Heart right ventricle (tissue), 16 donors: Measurements from ENCODE around the gene ATXN7. TPM values are rescaled to one million over a fixed set of nuclear protein-coding genes. Genes with fewer than 3 reads are reported as not detected.

Experiments
- ATAC-seq, 8 donors: fragments of 200-7000 bp; cut with Tn5 transposase; one replicate each; pipeline ENCODE4 v1.9.1; 2020; ENCODE audit warnings: mild to moderate bottlenecking in 8 of 8, moderate library complexity in 8 of 8, moderate number of reproducible peaks in 1 of 8
- DNase-seq, 2 donors: peaks; one replicate each; pipeline ENCODE4 v3.0.0-alpha.2; 2020
- H3K27ac ChIP-seq, 10 donors: fragments of 200-600 bp; sonication (generic) in 2 of 10; one replicate each; pipeline versions ENCODE4 v1.5.0 to v1.8.0; 2020 to 2022; ENCODE audit warnings: mild to moderate bottlenecking in 3 of 10
- H3K27me3 ChIP-seq, 7 donors: fragments of 200-600 bp; one replicate each; pipeline ENCODE4 v1.8.0; 2021 to 2022; ENCODE audit warnings: mild to moderate bottlenecking in 2 of 7
- H3K36me3 ChIP-seq, 9 donors: fragments of 200-600 bp; sonication (generic) in 1 of 9; one replicate each; pipeline versions ENCODE4 v1.5.0 to v1.8.0; 2020 to 2022; ENCODE audit warnings: mild to moderate bottlenecking in 2 of 9
- H3K4me1 ChIP-seq, 9 donors: fragments of 200-600 bp; sonication (generic) in 1 of 9; one replicate each; pipeline versions ENCODE4 v1.5.0 to v1.8.0; 2020 to 2022; ENCODE audit warnings: mild to moderate bottlenecking in 4 of 9
- H3K4me3 ChIP-seq, 10 donors: fragments of 200-600 bp; sonication (generic) in 2 of 10; one replicate each; pipeline versions ENCODE4 v1.5.0 to v1.8.0; 2020 to 2022; ENCODE audit warnings: mild to moderate bottlenecking in 7 of 10, moderate library complexity in 2 of 10
- H3K9me3 ChIP-seq, 11 donors: fragments of 200-600 bp in 10 of 11; sonication (generic) in 2 of 11; one replicate each; pipeline versions ENCODE4 v1.5.0 to v1.8.0; 2013 to 2022; ENCODE audit warnings: mild to moderate bottlenecking in 2 of 11, control low read depth in 1 of 11, moderate library complexity in 1 of 11
- CTCF ChIP-seq, 9 donors: fragments of 200-600 bp; sonication (generic) in 2 of 9; IDR thresholded peaks; one replicate each; pipeline versions ENCODE4 v1.5.0 to v1.8.0; 2021 to 2022; ENCODE audit warnings: antibody characterized with exemption in 9 of 9, mild to moderate bottlenecking in 5 of 9, moderate library complexity in 1 of 9
- WGBS, 2 donors: extraction: QIAGEN DNeasy Blood & Tissue Kit; methylation state at CpG; one replicate each; pipeline ENCODE4 v1.1.7; 2013; ENCODE audit warnings: inconsistent platforms in 1 of 2; 5-methylcytosine and 5-hydroxymethylcytosine counted together
- intact Hi-C, 10 donors: fragments of 100-400 bp; cut with DNase I; formaldehyde crosslinking; loops; one replicate each; pipeline versions ENCODE4 v1.11.1 to v1.14.2; 2022
- polyA plus RNA-seq, 2 donors: library from polyadenylated mRNA; stranded (reverse); fragments of 200-250 nt; gene quantifications; one replicate each; pipeline ENCODE4 v1.2.3, GENCODE V29; 2013
- total RNA-seq, 10 donors: library from RNA; stranded (reverse); fragmentation: NEBNext Ultra II Directional in 3 of 10; extraction: Animal tissue kit (Norgen Biotek cat#: 25700) in 3 of 10; gene quantifications; one replicate each; pipeline versions ENCODE4 v1.2.1 to v1.2.4, GENCODE V29; 2021 to 2023
- donor health status: Arrhythmogenic right ventricular cardiomyopathy.
- donor health status: ischemic (EF 13 %, LVEDD 7.1; RV severe dilation, severe dysfunction).
- donor health status: healthy with polysubstance abuse.
- donor health status: DM: no; HTN: yes; CAD: no.
- donor health status: DM: no; HTN: no; CAD: no.
- donor health status: ischemic (EF 25% LVEDD 6.9; RV normal size, moderate dysfunction).
- donor health status: ischemic (EF 25% LVEDD 5.7; RV mildly dilated, moderate dysfunction).
- donor health status: healthy.
- donor health status: DM: yes; HTN: yes; CAD: no.
- donor health status: Ischemic cardiomyopathy.
- donor health status: ischemic (EF 35%, LVEDD 5.7; RV mildly dilated, moderate dysfunction).
- donor health status: nonischemic (EF 11% LVEDD 7.7; RV severe dilation, severe dysfunction).
- donor health status: DM: yes; HTN: yes; CAD: no.
- donor health status: PGD.
- donor health status: ischemic (EF 29% LVEDD 5.4; RV normal size, mild dysfunction).
- donor health status: nonischemic (EF 23%, LVEDD 6.1; RV moderate dilation, normal function).

Gene ATXN7
- total and polyA plus RNA-seq, 12 donors, result 1.7 to 31.0 (median 19.6) TPM

DNA sequence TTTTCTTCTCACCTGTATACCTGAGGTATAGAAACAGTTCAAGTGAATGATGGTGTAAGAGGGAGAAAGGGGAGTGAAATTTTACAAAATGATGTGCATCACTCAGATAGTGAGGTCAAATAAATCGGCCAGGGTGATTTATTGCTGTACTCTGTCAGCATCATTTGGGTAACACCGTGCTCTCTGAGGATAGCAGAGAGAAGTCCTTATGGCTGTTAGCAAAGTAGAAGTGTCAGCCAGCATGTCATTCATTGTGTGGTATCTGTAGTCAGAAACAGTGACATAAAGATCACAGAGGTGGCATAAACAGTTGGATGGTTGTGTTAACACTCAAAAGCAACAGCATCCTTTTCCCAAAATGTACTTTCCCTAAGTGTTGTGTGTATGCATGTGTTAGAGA is 106.2 kb downstream of the ATXN7 start:
- Histone ChIP-seq H3K36me3 (peaks cover 0 to 14% (median 0%) of the 10 kb centered on the region in 9 donors), H3K27ac (peak overlapping the region in 1 of 10 donors; percentile 84), H3K4me3 (peak overlapping the region in 1 of 10 donors; percentile 47), H3K27me3 (no peaks in the 10 kb centered on the region), H3K4me1 (peaks cover 0 to 79% (median 66%) of the 10 kb centered on the region in 9 donors), H3K9me3 (no peaks in the 10 kb centered on the region)
- ATAC-seq (peak in 4 of 8 donors; percentile 23 to 83 (median 57)), DNase-seq (no peak)
- 38 to 44% methylated on average over 2 of the region's 2 CpGs for WGBS, 2 donors
- TF ChIP-seq CTCF (IDR thresholded peaks at IDR 0.05), result no peak
- intact Hi-C loops, result loop anchor here in 1 of 10 donors (10.0 kb wide), 1 partner anchor 55 kb away; the partner anchor contains the start of gene SCAANT1

GRCh38 chr3:63970631-63971475 is 107.2 kb downstream of the ATXN7 start:
- peak in 4 of 8 donors; percentile 21 to 71 (median 45) for ATAC-seq
- no peak for DNase-seq
- H3K4me1 ChIP-seq, result peaks cover 0 to 80% (median 66%) of the 10 kb centered on the region in 9 donors
- intact Hi-C loops, result no loop called here
- H3K27ac ChIP-seq, result peak overlapping the region in 3 of 10 donors; percentile 16 to 84 (median 38)
- 27 to 47% methylated on average over 11 of the region's 11 CpGs for WGBS, 2 donors
- no peak for TF ChIP-seq CTCF (IDR thresholded peaks at IDR 0.05)
- peaks cover 0 to 14% (median 0%) of the 10 kb centered on the region in 9 donors for H3K36me3 ChIP-seq
- H3K9me3 ChIP-seq, result no peaks in the 10 kb centered on the region
- no peak overlapping the region for H3K4me3 ChIP-seq
- H3K27me3 ChIP-seq, result no peaks in the 10 kb centered on the region

GRCh38 chr3:63972196-63972595 is 108.5 kb downstream of the ATXN7 start:
- H3K27me3 ChIP-seq, result no peaks in the 10 kb centered on the region
- no peak for TF ChIP-seq CTCF (IDR thresholded peaks at IDR 0.05)
- no peak for DNase-seq
- intact Hi-C loops, result no loop called here
- ATAC-seq, result no peak
- peaks cover 0 to 86% (median 71%) of the 10 kb centered on the region in 9 donors for H3K4me1 ChIP-seq
- H3K4me3 ChIP-seq, result no peak overlapping the region
- no peak overlapping the region for H3K27ac ChIP-seq
- H3K36me3 ChIP-seq, result peaks cover 0 to 14% (median 0%) of the 10 kb centered on the region in 9 donors
- 78 to 83% methylated on average over 2 of the region's 2 CpGs for WGBS, 2 donors
- H3K9me3 ChIP-seq, result no peaks in the 10 kb centered on the region

DNA sequence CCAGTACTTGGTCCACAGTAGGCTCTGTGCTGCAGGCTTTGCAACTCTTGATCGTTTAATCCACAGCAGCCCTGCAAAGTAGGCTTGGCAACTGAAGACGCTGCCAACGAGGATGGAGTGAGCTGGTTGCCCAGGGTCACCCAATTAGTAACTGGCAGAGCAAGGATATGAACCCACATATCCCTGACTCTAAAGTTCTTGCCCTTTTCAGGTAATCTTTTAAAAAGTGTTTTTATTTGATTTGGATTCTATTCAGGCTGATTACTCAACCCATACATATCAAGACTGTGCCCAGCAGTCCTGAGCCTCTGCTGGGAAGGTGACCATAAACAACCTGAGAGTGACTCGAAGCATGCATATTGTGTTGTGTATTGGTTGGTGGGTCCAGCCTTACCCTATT is 109.3 kb downstream of the ATXN7 start:
- intact Hi-C loops, result no loop called here
- WGBS, 2 donors, result 79 to 81% methylated on average over 4 of the region's 4 CpGs
- no peak for TF ChIP-seq CTCF (IDR thresholded peaks at IDR 0.05)

More for the DNA sequence above, 109.3 kb downstream of the ATXN7 start:
- H3K4me3 ChIP-seq, result no peak overlapping the region
- H3K4me1 ChIP-seq, result peaks cover 0 to 86% (median 73%) of the 10 kb centered on the region in 9 donors
- no peaks in the 10 kb centered on the region for H3K27me3 ChIP-seq
- no peak for DNase-seq
- no peaks in the 10 kb centered on the region for H3K9me3 ChIP-seq
- H3K27ac ChIP-seq, result no peak overlapping the region
- no peak for ATAC-seq
- peaks cover 0 to 14% (median 0%) of the 10 kb centered on the region in 9 donors for H3K36me3 ChIP-seq
